OCI-LY1 (cell line): ENCODE measurements around the gene CDH13.

Experiments used
- CTCF ChIP-seq: fragments of 200-600 bp; sonication (generic), shearing (Covaris generic); IDR thresholded peaks from 2 replicates; pipeline ENCODE4 v1.5.1; 2017; ENCODE audit warnings: mild to moderate bottlenecking, antibody characterized with exemption, low read length, moderate library complexity, mixed read lengths
- EZH2 ChIP-seq: fragments of 200-600 bp; sonication (generic), shearing (Covaris generic); IDR thresholded peaks from 2 replicates; pipeline ENCODE4 v1.8.0; 2017; ENCODE audit warnings: borderline replicate concordance, mixed run types, mild to moderate bottlenecking, antibody characterized with exemption, low read length, moderate library complexity, mixed read lengths

DNA sequence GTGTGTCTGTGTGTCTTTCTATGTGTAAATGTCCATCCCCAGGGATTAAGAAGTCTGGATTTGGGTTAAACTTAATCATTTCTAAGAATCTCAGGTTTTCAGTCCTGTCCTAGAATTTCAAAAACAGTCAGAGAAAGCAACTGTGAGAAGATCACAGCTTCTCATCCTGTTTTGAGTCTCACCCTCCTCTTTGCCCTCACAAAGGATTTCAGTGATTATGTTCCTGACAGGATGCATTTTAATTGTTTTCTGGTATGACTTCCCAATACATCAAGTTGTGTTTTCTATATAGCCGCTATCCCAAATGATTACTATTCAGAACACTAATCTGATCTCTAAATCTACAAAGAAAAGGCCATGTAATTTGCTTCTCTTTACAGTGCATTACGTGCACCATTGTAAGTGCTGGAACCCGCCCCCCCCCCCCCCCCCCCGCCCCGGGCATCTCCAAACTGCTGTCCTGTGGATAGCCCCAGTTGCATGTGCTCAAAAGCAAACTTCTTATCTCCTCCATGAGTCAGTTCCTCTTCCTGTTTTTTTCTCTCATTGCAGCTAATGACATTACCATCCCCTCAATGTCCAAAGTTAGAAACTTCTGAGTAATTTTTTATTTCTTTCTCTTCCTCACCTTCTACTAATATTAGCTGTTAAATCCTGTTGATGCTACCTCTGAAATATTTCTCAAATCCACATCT lies 73.9 kb downstream of the CDH13 start:
- no peak for TF ChIP-seq CTCF
- TF ChIP-seq EZH2 = no peak
